ENCODE data around the gene TESMIN. TPM values are rescaled to one million over a fixed set of nuclear protein-coding genes. Genes with fewer than 3 reads are reported as not detected.

The TESMIN gene
- under 1 TPM; 0.47 to 0.78 TPM for total RNA-seq

GRCh38 chr11:68751331-68751856 is at the start of gene TESMIN:
Gene TESMIN (minus strand): TSS chr11:68751520. CDS start chr11:68750660, 860 bp downstream.
- TF ChIP-seq CTCF (IDR thresholded peaks at IDR 0.05) = no peak
- peak within 1 kb of the TSS in 1 of 2 donors; percentile 21 for H3K27ac ChIP-seq
- peaks cover 0 to 26% of the 10 kb centered on the region in 2 donors for H3K4me1 ChIP-seq
- no peaks in the 10 kb centered on the region for H3K27me3 ChIP-seq
- no peaks in the 10 kb centered on the region for H3K9me3 ChIP-seq
- DNase-seq (ENCODE audit: low spot score) = peak; percentile 74
- H3K4me3 ChIP-seq = peak within 1 kb of the TSS; percentile 36 to 53
- H3K36me3 ChIP-seq = peaks cover 14% of the 10 kb centered on the region

DNA sequence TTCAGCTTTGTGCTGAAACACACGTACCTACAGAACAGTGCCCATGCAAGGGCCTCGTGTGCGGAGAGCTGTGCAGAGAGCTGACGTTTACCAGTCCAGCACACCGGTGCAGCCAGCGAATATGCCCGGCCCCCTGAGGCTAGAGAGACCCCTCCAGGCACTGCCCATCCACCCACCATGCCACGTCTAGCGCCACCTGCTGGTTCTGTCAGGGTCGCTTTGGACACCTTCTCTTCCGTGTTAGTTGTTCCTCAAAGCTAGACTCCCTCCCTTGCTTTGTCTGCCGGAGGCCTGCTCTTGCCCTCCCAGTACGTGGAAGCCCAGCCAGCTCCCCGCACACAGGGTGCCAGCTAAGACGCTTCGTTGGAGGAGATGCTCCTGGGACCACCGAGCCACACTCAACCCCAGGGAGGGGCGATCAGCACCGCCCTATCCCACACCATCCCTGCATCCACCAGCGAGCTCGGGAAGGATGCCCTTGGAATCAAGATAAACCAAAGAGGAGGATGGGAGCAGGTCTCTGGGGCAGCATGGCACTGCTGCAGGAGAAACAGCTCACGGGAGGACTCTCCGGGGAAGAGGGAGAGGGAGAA is 47.0 kb upstream of the TESMIN start:
- no peak overlapping the region for H3K27ac ChIP-seq
- no peak for DNase-seq (ENCODE audit: low spot score)

GRCh38 chr11:68796801-68797200 is 45.5 kb upstream of the TESMIN start:
- Histone ChIP-seq H3K36me3 (peaks cover 87% of the 10 kb centered on the region), H3K9me3 (no peaks in the 10 kb centered on the region), H3K27me3 (no peaks in the 10 kb centered on the region), H3K4me1 (no peaks in the 10 kb centered on the region), H3K27ac (peak overlapping the region in 1 of 2 donors; percentile 33), H3K4me3 (no peak overlapping the region)
- no peak for DNase-seq (ENCODE audit: low spot score)
- TF ChIP-seq CTCF (IDR thresholded peaks at IDR 0.05) = no peak

More for the DNA sequence above, 47.0 kb upstream of the TESMIN start:
- TF ChIP-seq CTCF (IDR thresholded peaks at IDR 0.05) = peak in 1 of 2 donors; percentile 63
- Histone ChIP-seq H3K36me3 (peaks cover 88% of the 10 kb centered on the region), H3K9me3 (no peaks in the 10 kb centered on the region), H3K27me3 (no peaks in the 10 kb centered on the region), H3K4me1 (no peaks in the 10 kb centered on the region), H3K4me3 (no peak overlapping the region)

DNA sequence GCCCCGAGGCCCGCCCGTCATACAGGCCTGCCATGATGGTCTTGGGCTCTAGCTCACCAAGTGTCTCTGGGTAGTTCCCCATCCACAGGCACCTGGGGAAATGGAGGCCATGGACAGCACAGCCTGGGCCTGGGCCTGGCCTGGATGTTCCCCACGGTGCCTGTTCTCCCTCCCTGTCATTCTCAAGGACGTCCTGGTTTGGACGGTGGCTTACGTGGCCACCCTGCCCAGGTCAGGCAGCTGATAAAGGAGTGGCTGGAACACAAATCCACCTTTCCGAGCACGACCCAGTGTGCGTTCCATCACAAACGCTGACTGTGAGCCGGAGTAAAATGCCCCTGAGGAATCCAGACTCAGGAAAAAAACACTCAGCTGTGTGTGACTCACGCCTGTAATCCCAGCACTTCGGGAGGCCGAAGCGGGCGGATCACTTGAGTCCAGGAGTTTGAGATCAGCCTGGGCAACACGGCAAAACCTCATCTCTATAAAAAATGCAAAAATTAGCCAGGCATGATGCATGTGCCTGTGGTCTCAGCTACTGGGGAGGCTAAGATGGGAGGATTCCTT is 41.2 kb upstream of the TESMIN start:
- Histone ChIP-seq H3K4me3 (no peak overlapping the region), H3K27me3 (no peaks in the 10 kb centered on the region), H3K9me3 (no peaks in the 10 kb centered on the region), H3K27ac (no peak overlapping the region), H3K4me1 (no peaks in the 10 kb centered on the region), H3K36me3 (peaks cover 87% of the 10 kb centered on the region)
- DNase-seq (ENCODE audit: low spot score) = no peak
- no peak for TF ChIP-seq CTCF (IDR thresholded peaks at IDR 0.05)

DNA sequence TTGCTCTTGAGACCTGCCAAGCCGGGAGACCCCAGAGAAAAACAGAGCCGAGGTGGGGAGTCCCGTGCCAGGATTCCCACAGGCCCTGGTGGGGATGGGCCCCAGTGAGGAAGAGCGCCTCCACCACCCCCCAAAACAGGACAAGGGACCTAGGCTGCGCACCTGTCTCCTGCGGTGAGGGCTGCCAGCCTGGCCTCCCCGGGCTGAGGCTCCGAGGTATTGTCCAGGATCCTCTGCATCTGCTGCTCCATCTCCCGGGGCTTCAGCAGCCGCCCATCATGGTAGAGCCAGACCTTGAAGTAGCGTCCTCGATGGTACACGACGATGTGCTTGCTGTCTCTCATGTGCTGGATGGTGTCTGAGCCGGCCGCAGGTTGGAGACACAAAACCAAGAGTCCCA is 33.3 kb upstream of the TESMIN start:
- no peak for TF ChIP-seq CTCF (IDR thresholded peaks at IDR 0.05)
- H3K9me3 ChIP-seq = no peaks in the 10 kb centered on the region
- peaks cover 82% of the 10 kb centered on the region for H3K36me3 ChIP-seq
- H3K27me3 ChIP-seq = no peaks in the 10 kb centered on the region
- H3K27ac ChIP-seq = no peak overlapping the region
- H3K4me1 ChIP-seq = peaks cover 0 to 39% of the 10 kb centered on the region in 2 donors
- no peak for DNase-seq (ENCODE audit: low spot score)
- no peak overlapping the region for H3K4me3 ChIP-seq
